ENCODE results near the gene IFT122. TPM values are rescaled to one million over a fixed set of nuclear protein-coding genes. Genes with fewer than 3 reads are reported as not detected.
A peak's percentile ranks its signal among the peaks of the same experiment; 100 is the strongest.

The IFT122 gene
- total RNA-seq, 2 experiments from 2014 or later = 21.6 to 37.0 TPM

DNA sequence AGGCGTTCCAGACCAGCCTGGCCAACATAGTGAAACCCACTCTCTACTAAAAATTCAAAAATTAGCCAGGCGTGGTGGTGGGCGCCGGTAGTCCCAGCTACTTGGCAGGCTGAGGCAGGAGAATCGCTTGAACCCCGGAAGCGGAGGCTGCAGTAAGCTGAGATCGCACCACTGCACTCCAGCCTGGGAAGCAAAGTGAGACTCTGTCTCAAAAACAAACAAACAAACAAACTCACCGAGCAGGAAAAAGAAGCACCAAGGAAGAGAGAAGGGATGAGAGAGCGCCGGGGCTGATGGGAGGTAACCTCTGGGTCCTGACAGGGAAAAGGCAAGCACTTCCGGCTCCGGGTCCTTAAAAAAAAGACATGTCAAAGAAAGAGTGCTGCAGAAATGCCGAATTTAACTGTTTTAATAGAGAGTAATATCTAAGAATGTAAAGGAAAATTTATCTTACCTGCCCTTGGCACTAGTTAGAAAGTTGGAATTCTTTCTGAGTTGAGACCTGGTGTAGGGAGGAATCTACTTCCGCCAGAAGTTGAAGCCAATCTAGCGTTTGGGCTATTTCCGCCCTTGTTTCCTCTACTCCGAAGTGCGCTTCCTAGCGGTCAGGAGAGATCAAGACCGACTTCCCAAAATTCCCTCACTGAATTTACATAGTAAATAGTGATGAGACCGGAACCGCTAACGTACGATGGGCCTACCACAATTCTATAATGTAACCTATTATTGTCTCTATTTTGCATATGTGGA is 40.7 kb upstream of the IFT122 start:
- peaks cover 11% of the 10 kb centered on the region; the same call in 1 of the 2 replicates for H4K20me1 ChIP-seq (ENCODE audit: insufficient read depth, low read length)
- H3K79me2 ChIP-seq (ENCODE audit: insufficient read depth, low read depth, low read length) = peaks cover 43% of the 10 kb centered on the region
- peaks cover 27% of the 10 kb centered on the region for H3K36me3 ChIP-seq (ENCODE audit: insufficient read depth, low read length)
- no TSS peak for BruUV-seq (replicated peaks)
- peak overlapping the region; percentile 86 for H3K4me2 ChIP-seq (ENCODE audit: low read length)
- H3K4me3 ChIP-seq (ENCODE audit: low read depth, low read length, poor library complexity, severe bottlenecking) = peak overlapping the region; percentile 87
- POLR2A ChIA-PET = interaction anchor here (0.7 to 2.5 kb wide), 9 partner anchors 9 to 59 kb away, joined by 3 to 13 read pairs (median 6); partner anchors contain the start of genes IFT122 and MBD4
- no peaks in the 10 kb centered on the region for H3K9me2 ChIP-seq (ENCODE audit: insufficient read depth, low read length)
- H3K4me1 ChIP-seq (ENCODE audit: insufficient read depth, low read length, poor library complexity, severe bottlenecking) = peaks cover 22% of the 10 kb centered on the region
- intact Hi-C loops (cut with micrococcal nuclease; ENCODE audit: unreplicated experiment) = loop anchor here (1.0 to 5.0 kb wide), 2 partner anchors 41 to 122 kb away; partner anchors contain the start of genes HMCES and IFT122
- DNase-seq (ENCODE audit: low spot score) = peak; percentile 96
- CTCF ChIA-PET (ENCODE audit: unreplicated experiment) = interaction anchor here (1.3 to 1.4 kb wide), 2 partner anchors 10 to 15 kb away, joined by 3 to 6 read pairs; no protein-coding TSS in a partner anchor
- H3K27ac ChIP-seq (ENCODE audit: low read depth, low read length, poor library complexity, severe bottlenecking) = peak overlapping the region; percentile 59
- no peaks in the 10 kb centered on the region for H3K9me3 ChIP-seq (ENCODE audit: low read length)
- H2AFZ ChIP-seq (ENCODE audit: low read length) = peak overlapping the region; percentile 95
- peak; percentile 89 for TF ChIP-seq CTCF (conservative IDR thresholded peaks at IDR 0.05; ENCODE audit: low read length)
- TF ChIP-seq EZH2phosphoT487 (IDR thresholded peaks at IDR 0.05; ENCODE audit: borderline replicate concordance, low read depth, low read length) = no peak

GRCh38 chr3:129399895-129400357 is 40.1 kb upstream of the IFT122 start:
- H2AFZ ChIP-seq (ENCODE audit: low read length) = peak overlapping the region; percentile 95
- TF ChIP-seq CTCF (conservative IDR thresholded peaks at IDR 0.05; ENCODE audit: low read length) = no peak; the same call in 1 of the 2 replicates
- no peak for TF ChIP-seq EZH2phosphoT487 (IDR thresholded peaks at IDR 0.05; ENCODE audit: borderline replicate concordance, low read depth, low read length)

More at GRCh38 chr3:129399895-129400357, 40.1 kb upstream of the IFT122 start:
- Histone ChIP-seq H3K9me2 (ENCODE audit: insufficient read depth, low read length) (no peaks in the 10 kb centered on the region), H3K36me3 (ENCODE audit: insufficient read depth, low read length) (peaks cover 27% of the 10 kb centered on the region), H3K4me3 (ENCODE audit: low read depth, low read length, poor library complexity, severe bottlenecking) (peak overlapping the region; percentile 87), H3K9me3 (ENCODE audit: low read length) (no peaks in the 10 kb centered on the region), H3K27ac (ENCODE audit: low read depth, low read length, poor library complexity, severe bottlenecking) (peak overlapping the region; percentile 59), H3K79me2 (ENCODE audit: insufficient read depth, low read depth, low read length) (peaks cover 43% of the 10 kb centered on the region), H3K4me2 (ENCODE audit: low read length) (peak overlapping the region; percentile 86), H3K4me1 (ENCODE audit: insufficient read depth, low read length, poor library complexity, severe bottlenecking) (peaks cover 22% of the 10 kb centered on the region), H4K20me1 (ENCODE audit: insufficient read depth, low read length) (peaks cover 11% of the 10 kb centered on the region; the same call in 1 of the 2 replicates)
- ChIA-PET CTCF (ENCODE audit: unreplicated experiment) (interaction anchor here (1.3 to 1.4 kb wide), 2 partner anchors 9 to 15 kb away, joined by 3 to 6 read pairs; no protein-coding TSS in a partner anchor), POLR2A (interaction anchor here (0.8 to 2.5 kb wide), 6 partner anchors 9 to 58 kb away, joined by 4 to 13 read pairs (median 7); partner anchors contain the start of genes IFT122 and MBD4)
- BruUV-seq (replicated peaks) = no TSS peak
- intact Hi-C loops (cut with micrococcal nuclease; ENCODE audit: unreplicated experiment) = loop anchor here (1.0 to 5.0 kb wide), 2 partner anchors 40 to 123 kb away; partner anchors contain the start of genes HMCES and IFT122
- no peak for DNase-seq (ENCODE audit: low spot score)
